GM21529 (cell line): ENCODE measurements around the gene ADRA1B.
"Not testable (repeated sequence)": the region's sequence is repeated elsewhere in the genome, so short reads cannot be mapped to it uniquely, and the experiment has no call there.

ENCODE experiments used
- ATAC-seq: cut with Tn5 transposase; IDR thresholded peaks from one replicate; pipeline ENCODE4 v1.9.1; 2021; ENCODE audit not compliant: unreplicated experiment

ADRA1B gene

DNA sequence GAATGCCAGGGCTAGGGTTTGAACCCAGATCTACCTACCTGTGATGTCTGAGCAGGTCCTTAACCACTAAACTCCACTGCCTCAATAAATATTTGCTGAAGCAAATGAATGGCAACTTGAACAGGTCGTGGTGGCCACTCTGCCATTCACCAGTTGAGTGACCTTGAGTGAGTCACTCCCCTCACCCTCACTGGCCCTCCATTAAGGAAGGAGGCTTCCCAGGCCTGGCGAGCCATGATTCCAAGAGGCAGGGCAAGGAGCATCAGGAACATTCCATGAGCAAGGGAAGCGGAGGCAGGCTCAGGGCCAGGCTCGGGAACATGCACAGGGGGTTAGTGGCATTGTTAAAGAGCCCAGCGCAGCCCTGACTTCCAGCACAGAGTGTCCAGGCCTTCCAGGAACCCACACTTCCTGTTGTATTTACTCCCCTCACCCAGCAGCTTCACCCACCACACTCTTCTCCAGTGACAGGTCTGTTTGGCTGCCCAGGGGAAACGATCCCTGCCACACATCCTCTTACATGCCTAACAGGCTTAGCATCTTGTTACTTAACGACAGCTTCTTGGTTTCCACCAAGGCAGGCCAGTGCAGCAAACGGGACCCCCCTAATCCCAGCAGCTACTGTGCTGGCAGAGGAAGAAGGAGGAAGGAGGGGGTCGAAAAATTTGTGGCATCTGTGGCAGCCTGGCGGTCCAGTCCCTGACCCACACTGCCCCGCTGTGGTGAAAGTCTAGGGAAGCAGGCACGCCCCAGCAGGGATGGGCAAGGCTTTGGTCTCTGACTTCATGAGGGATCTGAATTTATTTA, 49.0 kb downstream of the ADRA1B start:
- ATAC-seq: peak; percentile 67

DNA sequence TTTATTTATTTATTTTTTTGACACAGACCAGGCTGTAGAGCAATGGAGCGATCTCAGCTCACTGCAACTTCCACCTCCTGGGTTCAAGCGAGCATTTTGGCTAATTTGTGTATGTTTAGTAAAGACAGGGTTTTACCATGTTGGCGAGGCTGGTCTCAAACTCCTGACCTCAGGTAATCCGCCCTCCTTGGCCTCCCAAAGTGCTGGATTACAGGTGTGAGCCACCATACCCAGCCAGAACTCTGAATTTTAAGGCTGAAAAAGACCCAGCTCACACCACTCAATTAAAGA, 49.5 kb downstream of the ADRA1B start:
- ATAC-seq: not testable (repeated sequence)

DNA sequence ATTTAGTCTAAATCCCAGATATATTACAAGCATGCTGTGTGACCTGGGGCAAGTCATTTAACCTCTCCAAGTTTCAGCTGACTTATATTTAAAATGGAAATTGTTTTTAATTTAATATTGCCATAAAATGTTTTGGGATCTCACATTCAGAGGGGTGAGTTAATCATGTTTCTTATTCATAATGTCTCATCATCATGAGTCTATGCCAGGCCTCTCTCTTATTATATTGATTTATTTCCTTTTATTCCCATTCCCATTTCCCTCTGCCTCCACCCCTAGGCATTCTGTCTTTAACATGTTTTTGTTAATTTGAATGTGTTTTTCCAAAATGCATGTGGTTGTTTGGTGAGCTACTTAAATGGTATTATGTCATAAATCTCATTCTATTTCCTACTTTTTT, 53.7 kb downstream of the ADRA1B start:
- no peak for ATAC-seq

DNA sequence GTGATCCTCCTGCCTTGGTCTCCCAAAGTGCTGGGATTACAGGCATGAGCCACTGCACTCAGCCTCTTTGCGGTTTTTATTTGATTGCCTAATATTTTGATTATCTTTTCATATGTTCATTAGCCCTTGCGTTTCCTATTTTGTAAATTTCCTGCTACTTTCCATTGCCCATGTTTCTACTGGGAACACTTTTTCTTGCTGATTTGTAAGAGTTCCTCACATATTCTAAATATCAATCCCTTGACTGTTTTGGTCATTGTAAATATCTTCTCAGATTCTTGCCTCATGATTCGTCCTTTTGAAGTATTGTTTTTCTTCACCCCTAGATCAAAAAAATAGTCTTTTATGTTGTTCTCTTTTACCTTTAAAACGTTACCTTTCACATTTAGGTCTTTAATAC, 54.8 kb downstream of the ADRA1B start:
- no peak for ATAC-seq

DNA sequence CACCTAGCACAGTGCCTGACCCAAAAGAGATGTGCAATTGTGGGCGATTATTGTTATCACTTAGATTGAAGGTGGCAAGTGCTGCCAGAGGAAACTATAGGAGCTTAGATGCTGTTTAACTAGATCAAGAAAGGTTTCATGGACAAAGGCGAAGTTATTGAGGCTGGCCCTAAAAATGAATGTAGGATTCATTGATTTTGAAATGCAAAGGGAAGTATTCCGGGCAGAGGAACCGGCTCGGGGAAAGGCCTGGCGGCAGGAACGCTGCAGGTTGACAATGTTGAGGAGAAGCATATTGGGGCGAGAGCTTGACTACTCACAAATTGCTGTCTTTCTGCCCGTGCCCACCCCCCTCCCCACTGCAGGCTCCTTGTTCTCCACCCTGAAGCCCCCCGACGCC, 55.2 kb downstream of the ADRA1B start:
- ATAC-seq: no peak

DNA sequence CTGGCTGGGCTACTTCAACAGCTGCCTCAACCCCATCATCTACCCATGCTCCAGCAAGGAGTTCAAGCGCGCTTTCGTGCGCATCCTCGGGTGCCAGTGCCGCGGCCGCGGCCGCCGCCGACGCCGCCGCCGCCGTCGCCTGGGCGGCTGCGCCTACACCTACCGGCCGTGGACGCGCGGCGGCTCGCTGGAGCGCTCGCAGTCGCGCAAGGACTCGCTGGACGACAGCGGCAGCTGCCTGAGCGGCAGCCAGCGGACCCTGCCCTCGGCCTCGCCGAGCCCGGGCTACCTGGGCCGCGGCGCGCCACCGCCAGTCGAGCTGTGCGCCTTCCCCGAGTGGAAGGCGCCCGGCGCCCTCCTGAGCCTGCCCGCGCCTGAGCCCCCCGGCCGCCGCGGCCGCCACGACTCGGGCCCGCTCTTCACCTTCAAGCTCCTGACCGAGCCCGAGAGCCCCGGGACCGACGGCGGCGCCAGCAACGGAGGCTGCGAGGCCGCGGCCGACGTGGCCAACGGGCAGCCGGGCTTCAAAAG, 55.7 kb downstream of the ADRA1B start:
- ATAC-seq: no peak

DNA sequence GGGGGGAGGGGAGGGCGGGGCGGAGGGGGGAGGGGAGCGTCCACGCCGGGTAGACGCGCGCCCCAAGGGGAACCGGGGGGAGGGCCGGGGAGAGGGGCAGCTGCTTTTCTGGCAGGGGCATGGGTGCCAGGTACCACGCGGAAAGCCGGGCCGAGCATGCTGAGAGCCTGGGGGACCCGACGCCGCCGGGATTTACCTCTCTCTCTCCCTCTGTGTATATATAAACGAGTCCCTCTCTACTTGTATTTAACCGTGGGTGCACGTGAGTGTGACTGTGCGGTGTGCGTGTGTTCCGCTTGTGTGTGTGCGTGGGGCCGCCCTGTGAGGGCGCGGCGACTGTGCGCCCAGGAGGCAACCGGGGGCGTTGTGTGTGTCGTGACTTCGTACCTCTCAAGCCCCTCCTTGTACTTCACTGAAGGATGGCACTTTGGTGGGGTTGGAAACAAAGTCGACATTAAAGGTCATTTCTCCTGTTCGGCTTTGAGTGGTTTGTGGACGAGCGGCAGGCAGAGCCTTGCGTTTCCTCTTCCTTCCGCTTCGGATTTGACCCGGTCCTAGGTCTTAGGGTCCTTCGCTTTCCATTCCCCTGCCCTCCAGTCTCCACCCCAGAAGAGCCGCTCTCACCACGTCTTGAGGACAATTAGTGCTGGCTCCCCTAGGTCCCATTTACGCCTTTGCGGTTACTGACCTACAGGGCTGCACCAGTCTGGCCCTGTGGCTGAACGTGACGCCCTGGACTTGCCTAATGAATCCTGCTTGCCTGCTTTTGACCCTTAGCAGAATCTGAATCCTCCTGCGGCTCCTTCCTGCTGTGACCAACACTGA, 56.5 kb downstream of the ADRA1B start:
- no peak for ATAC-seq

DNA sequence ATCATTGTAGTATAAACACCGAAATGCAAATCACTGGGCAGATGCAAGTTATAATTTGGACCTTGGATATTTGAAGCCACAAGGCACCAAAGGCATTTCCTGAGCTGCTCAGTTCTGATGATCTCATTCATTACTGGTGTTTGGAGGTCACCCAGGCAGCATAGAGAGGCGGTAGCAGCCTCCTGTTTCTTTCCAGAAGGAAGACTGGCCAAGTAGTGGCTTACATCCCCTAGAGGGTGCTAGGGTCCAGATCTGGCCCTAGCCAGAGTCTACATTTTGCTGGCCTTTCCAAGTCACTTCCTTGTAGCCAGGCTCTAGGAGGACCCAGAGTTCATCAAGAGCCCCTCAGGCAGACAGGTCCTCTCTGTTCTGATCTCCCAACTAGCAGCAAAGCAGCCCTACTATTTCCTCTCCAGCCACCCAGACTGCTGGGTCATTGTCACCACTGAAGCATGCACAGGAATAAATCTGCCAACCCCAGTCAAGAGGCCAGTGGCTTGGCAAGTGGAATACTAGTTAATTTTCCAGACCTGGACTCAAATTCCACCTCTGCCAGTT, 59.3 kb downstream of the ADRA1B start:
- no peak for ATAC-seq

DNA sequence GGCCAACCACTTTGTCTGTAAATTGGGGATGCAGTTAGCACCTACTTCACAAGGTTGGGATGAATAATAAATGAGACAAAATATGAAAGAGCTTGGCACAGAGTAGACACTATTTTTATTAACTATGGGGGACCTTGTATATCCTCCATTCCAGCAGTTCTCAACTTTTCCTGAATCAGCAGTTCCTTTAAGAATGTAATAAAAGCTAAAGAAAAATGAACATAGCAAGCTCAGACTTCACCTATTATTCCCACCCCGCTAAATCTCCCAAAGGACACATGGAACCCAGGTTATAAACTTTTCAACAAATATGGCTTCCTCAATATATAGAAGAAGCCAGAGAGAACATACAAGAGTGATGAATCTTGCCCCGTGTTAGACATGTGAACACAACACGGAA, 60.6 kb downstream of the ADRA1B start:
- no peak for ATAC-seq

DNA sequence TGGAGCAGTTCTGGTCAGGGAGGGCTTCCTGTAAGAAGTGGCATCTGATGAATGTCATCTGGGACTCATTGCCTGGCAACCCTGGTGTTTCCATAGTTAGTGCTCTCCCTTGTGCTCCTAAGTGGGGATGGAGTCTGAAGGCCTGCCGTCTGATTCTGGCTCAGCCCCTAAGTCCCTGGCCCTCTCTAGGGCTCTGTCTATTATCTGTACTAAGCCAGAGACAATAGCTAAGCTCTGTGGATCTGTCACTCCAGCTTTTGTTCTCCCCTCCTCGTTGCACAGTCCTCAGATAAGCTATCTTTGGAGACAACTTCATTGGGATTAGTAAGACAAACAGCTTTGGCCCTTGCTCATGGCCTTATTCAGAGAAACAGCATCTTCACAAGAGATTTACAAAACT, 62.1 kb downstream of the ADRA1B start:
- no peak for ATAC-seq

DNA sequence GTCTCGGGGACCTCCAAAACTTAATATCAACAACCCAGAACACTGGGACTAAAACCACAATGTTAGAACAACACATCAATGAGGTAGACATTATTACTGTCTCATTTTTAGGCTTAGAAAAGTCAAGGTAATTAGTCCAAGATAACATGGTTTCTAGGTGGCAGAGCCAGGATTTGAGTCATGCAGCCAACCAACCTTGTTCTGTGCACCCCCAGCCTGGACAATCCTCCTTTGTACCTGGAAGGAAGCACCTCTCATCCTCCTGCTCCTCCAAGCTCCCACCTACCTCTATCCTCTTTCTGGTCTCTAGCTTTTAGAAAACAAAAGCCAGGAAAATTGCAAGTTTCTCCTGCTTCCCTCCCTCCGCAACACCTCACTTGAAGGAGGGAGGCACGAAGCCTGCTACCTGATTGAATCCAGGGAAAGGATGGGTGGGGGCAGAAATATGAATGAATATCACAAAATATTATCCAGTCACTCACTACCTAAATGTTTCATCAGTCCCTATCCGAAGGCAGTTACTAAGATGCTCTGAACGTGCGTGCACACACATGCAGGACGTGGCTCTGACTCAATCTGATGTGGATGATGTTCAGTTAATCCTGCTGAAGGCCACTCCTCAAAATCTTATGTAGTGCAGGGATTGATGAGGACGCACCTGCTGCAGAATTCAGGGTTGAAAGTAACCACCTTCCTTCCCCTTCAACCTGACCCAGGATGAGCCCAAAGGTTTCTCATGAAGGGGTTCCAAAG, 66.3 kb downstream of the ADRA1B start:
- ATAC-seq: no peak

DNA sequence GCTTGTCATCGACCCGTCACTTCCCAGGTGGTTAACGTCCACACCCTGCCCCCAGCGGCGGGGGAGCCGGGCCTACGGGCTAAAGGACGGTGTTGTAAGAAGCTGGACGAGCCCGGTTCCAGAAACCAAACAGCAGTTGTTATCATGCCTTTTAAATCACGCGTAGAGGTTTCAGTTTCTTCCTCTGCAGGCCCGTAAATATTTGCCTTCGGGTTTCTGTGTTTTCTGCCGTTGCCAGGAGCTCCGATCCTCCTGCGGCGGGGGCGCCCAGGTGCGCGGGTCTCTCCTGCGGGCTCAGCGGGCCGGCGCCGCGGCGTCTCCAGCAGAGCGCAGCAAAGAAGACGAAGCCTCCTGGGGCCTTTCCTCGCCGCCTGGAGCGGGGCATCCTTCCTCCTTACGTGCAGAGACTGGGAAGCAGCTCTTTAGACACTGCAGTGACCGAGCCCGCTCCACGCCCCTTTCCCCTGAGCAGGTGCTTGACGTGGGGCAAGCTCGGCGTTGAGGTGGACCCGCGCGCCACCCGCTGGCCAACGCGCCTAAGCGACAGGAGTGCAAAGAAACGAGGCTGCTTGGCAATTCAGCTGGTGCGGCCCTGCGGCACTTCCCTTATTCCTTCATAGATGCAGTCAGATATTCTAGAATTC, 70.9 kb downstream of the ADRA1B start:
- ATAC-seq: peak; percentile 95

DNA sequence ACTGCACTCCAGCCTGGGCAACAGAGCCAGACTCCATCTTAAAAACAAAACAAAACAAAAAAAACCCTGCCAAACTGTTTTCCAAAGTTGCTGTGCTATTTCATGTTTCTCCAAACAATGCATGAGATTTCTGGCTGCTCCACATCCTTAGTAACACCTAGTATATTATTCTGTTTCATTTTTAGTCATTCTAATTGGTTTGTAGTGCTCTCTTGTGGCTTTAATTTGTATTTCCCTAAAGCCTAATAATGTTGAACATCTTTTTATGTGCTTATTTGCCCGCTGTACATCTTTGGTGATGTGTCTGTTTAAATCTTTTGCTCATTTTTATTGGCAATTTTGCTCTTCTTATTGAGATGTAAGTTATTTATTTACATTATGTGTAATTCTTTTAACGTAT, 74.2 kb downstream of the ADRA1B start:
- ATAC-seq: no peak

DNA sequence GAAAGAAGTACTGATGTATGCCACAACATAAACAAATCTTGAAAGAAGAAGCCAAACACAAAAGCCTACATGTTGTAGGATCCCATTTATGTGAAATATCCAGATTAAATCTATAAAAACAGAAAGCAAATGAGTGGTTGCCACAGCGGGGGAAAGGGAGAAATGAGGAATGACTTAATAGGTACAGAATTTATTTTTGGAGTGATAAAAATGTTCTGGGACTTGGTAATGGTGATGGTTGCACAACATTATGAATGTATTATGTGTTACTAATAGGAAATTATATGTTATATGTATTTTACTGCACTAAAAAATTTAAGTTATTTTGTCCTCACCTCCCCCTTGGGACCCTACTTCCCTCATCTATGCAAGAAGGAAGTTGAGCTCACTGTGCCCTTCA, 76.3 kb downstream of the ADRA1B start:
- ATAC-seq: no peak

DNA sequence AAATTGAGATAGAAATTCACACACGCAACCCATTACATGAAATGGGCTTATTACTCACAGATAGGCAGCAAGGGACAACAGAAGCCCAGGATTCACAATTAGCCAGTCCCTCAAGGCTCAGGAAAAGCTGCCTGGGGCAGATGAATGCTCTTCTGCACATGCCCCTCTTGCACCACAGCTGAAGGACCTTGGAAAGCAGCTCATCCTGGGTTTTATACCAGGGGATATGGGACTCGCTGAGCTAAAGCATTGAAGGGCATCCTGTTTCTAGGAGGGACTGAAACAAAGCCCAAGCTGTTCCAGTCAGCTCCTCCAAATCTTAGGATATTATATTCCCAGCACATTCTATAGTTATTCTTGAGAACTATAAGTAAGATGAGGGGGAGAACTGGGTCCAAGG, 76.9 kb downstream of the ADRA1B start:
- ATAC-seq: no peak

DNA sequence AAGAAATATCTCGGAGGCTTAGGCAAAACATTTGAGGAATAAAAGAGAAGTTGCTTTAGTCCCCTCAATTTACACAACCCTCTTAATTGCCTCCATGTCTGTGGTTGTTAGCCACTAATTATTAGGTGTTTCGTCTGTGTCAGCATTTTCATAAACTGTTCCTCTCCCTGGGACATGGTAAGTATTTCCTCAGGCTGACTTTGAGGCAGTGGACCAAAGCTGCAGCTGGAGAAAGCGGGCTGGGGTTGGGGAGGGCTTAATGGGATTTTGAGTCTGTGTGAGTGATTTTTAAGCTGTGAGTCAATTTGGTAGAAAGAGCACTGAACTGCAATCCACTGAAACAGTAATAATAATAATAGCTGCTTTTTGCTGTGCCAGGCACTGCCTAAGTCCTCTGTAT, 79.6 kb downstream of the ADRA1B start:
- no peak for ATAC-seq

DNA sequence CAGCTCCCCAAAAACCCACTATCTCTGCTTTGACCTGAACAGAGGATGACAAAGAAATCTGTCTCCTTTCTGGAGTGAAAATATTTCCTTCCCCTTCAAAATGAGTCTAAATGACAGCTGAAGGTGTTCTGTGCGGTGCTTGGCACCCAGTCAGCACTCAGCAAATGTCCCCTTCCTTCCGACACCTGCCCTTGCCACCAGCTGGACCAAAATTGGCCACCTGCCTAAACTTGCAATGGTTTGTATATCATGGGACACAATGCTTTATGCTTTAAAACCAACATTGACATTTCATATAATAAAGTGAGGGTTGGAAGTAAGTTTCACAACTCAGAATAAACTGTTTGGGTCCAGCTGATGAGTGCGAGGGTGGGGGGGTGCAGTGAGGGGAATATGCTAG, 85.2 kb downstream of the ADRA1B start:
- ATAC-seq: no peak

DNA sequence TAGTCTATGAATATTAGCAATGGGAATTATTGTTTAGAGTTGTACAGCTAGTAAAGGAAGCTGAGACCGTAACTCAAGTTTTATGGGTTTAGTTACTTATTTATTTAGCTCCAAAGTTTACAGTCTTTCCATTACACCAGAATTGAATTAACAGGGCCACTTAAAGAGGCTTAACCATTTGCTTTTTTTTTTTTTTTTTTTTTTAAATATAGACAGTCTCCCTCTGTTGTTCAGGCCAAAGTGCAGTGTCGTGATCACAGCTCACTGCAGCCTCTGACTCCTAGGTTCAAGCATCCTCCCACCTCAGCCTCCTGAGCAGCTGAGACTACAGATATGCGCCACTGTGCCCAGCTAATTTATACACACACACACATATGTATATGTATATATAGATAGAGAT, 91.2 kb downstream of the ADRA1B start:
- ATAC-seq: no peak

DNA sequence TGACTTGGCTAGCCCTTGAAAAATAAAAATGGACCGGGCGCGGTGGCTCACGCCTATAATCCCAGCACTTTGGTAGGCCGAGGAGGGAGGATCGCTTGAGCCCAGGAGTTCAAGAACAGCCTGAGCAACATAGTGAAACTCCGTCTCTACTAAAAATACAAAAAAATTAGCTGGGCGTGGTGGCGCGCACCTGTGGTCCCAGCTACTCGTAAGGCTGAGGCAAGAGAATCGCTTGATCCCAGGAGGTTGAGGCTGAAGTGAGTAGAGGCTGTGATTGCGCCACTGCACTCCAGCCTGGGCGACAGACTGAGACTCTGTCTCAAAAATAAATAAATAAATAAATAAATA, 92.2 kb downstream of the ADRA1B start:
- ATAC-seq: peak; percentile 8

DNA sequence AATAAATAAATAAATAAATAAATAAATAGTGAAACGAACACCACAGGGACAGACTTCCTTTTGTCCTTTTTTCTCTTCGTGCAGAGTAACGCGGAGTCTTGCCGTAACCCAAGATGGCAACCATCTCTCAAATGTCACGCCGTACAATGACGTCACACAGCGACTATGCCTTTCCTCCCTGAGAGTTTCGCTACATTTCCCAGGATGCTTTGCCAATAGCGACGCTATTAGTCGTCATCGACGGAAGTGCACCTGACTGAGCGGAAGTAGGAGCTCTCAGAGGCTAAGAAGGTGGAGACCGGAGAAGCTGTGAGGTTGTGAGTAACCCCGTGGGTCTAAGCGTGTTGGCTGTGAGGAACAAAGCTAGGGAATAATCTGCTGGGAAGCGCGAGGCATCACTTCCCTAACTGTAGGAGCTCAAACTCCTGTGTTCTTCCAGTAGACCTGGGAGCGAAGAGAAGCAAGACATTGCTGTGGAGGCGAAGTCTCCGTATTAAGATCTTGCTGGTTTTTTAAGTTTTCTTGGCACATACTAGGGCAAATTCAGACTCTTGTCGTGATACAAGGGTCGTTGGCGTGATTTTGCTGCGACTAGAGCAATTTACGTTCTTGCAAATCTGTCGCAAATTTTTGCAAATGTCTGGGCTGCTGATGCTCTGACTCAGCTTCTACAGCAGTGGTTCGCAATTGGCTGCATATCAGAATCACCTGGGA, 92.8 kb downstream of the ADRA1B start, which contains the start of gene TTC1:
TTC1 (plus strand) TSS at position 263 of the 714 bp plus-strand sequence. CDS start 1,390 bp downstream, outside the sequence.
- ATAC-seq: peak; percentile 100
